CD8-positive, alpha-beta memory T cell (primary cell): Measurements from ENCODE around the gene LPIN1. TPM values are rescaled to one million over a fixed set of nuclear protein-coding genes. Genes with fewer than 3 reads are reported as not detected.

ENCODE experiments used
- CTCF ChIA-PET: fragments of 350-600 bp; sonication (Branson Sonifier 250); formaldehyde crosslinking; loops from one replicate; lab custom pipeline; 2021; ENCODE audit warnings: antibody characterized with exemption; lab: Charles Lee
- POLR2A ChIA-PET: fragments of 350-600 bp; sonication (Branson Sonifier 250); formaldehyde crosslinking; loops from one replicate; lab custom pipeline; 2021; ENCODE audit warnings: antibody characterized with exemption; lab: Charles Lee
- DNase-seq, 5 donors: peaks; one replicate each; pipeline versions ENCODE4 v3.0.0 to v3.0.0-alpha.2; 2020 to 2022; ENCODE audit warnings: mixed read lengths in 1 of 5
- H3K27ac ChIP-seq: one replicate; pipeline ENCODE4 v1.7.0; 2013; ENCODE audit warnings: low read depth, mild to moderate bottlenecking, low read length, moderate library complexity
- H3K27me3 ChIP-seq: 2 replicates; pipeline ENCODE4 v1.7.0; 2013; ENCODE audit warnings: low read length, mild to moderate bottlenecking; ENCODE audit not compliant: insufficient read depth, poor library complexity, severe bottlenecking
- H3K36me3 ChIP-seq: 2 replicates; pipeline ENCODE4 v1.7.0; 2013; ENCODE audit warnings: mild to moderate bottlenecking, low read length, moderate library complexity; ENCODE audit not compliant: insufficient read depth
- H3K4me1 ChIP-seq: 2 replicates; pipeline ENCODE4 v1.7.0; 2013; ENCODE audit warnings: mild to moderate bottlenecking, low read length, moderate library complexity; ENCODE audit not compliant: insufficient read depth
- H3K4me3 ChIP-seq: 2 replicates; pipeline ENCODE4 v1.7.0; 2013; ENCODE audit warnings: mild to moderate bottlenecking, low read length
- H3K9me3 ChIP-seq: 2 replicates; pipeline ENCODE4 v1.7.0; 2013; ENCODE audit warnings: mild to moderate bottlenecking, low read length
- H3K27ac Mint-ChIP-seq, 8 donors: one replicate each; pipeline ENCODE4 v1.8.0; 2020 to 2021; ENCODE audit warnings: mixed read lengths in 8 of 8, mild to moderate bottlenecking in 6 of 8, inconsistent platforms in 3 of 8, moderate library complexity in 3 of 8
- H3K27me3 Mint-ChIP-seq, 2 donors: one replicate each; pipeline ENCODE4 v1.8.0; 2020 to 2021; ENCODE audit warnings: mixed read lengths in 2 of 2, mild to moderate bottlenecking in 1 of 2, moderate library complexity in 1 of 2
- H3K36me3 Mint-ChIP-seq, 3 donors: one replicate each; pipeline ENCODE4 v1.8.0; 2020 to 2021; ENCODE audit warnings: mixed read lengths in 3 of 3, inconsistent platforms in 1 of 3, mild to moderate bottlenecking in 1 of 3
- H3K4me1 Mint-ChIP-seq, 3 donors: one replicate each; pipeline ENCODE4 v1.8.0; 2020 to 2021; ENCODE audit warnings: mixed read lengths in 3 of 3, inconsistent platforms in 1 of 3, mild to moderate bottlenecking in 1 of 3
- H3K4me3 Mint-ChIP-seq, 7 donors: one replicate each; pipeline ENCODE4 v1.8.0; 2020 to 2021; ENCODE audit warnings: mixed read lengths in 7 of 7, mild to moderate bottlenecking in 6 of 7, moderate library complexity in 4 of 7, inconsistent platforms in 2 of 7
- H3K9me3 Mint-ChIP-seq, 5 donors: one replicate each; pipeline ENCODE4 v1.8.0; 2020 to 2022; ENCODE audit warnings: mixed read lengths in 5 of 5, mild to moderate bottlenecking in 3 of 5, moderate library complexity in 2 of 5, inconsistent platforms in 1 of 5
- polyA plus RNA-seq: library from polyadenylated mRNA; unstranded; fragments of 300-500 nt; fragmentation: Illumina TruSeq; gene quantifications from one replicate; pipeline ENCODE4 v1.2.3, GENCODE V29; 2021
- total RNA-seq, 2 experiments: library from RNA; stranded (reverse); gene quantifications; one replicate each; pipeline ENCODE4 v1.2.3, GENCODE V29; 2021

LPIN1 gene
- total and polyA plus RNA-seq, 3 experiments from 2014 or later: 25.7 to 37.1 (median 34.8) TPM

- H3K27ac Mint-ChIP-seq: no peak overlapping the region
- no peak overlapping the region for H3K4me3 Mint-ChIP-seq
- Histone ChIP-seq H3K27me3 (peaks cover 11% of the 10 kb centered on the region), H3K27ac (no peak overlapping the region), H3K9me3 (no peaks in the 10 kb centered on the region), H3K4me3 (no peak overlapping the region), H3K36me3 (no peaks in the 10 kb centered on the region), H3K4me1 (no peaks in the 10 kb centered on the region)
- H3K36me3 Mint-ChIP-seq: no peaks in the 10 kb centered on the region
- H3K4me1 Mint-ChIP-seq: peaks cover 0 to 5% (median 4%) of the 10 kb centered on the region in 3 donors
- ChIA-PET POLR2A (no interaction called here), CTCF (interaction anchor here (0.8 to 1.7 kb wide), 2 partner anchors 25 to 31 kb away, joined by 3 to 8 read pairs; no protein-coding TSS in a partner anchor)
- peaks cover 21 to 51% of the 10 kb centered on the region in 2 donors for H3K27me3 Mint-ChIP-seq
- H3K9me3 Mint-ChIP-seq: no peaks in the 10 kb centered on the region
- DNase-seq: no peak
Observed at GRCh38 chr2:11718606-11719005, 27.8 kb upstream of the LPIN1 start.

- Mint-ChIP-seq H3K36me3 (no peaks in the 10 kb centered on the region), H3K4me3 (peak overlapping the region in 4 of 7 donors; percentile 10 to 68 (median 36)), H3K9me3 (no peaks in the 10 kb centered on the region), H3K27me3 (peaks cover 21 to 59% of the 10 kb centered on the region in 2 donors), H3K4me1 (peaks cover 0 to 5% (median 4%) of the 10 kb centered on the region in 3 donors), H3K27ac (no peak overlapping the region)
- no peaks in the 10 kb centered on the region for H3K36me3 ChIP-seq
- no peaks in the 10 kb centered on the region for H3K9me3 ChIP-seq
- DNase-seq: no peak
- H3K27me3 ChIP-seq: peaks cover 11% of the 10 kb centered on the region
- H3K4me1 ChIP-seq: no peaks in the 10 kb centered on the region
- ChIA-PET POLR2A (interaction anchor here (0.7 kb wide), 1 partner anchor 12 kb away, joined by 3 read pairs; no protein-coding TSS in a partner anchor), CTCF (interaction anchor here (0.8 to 1.7 kb wide), 3 partner anchors 26 to 60 kb away, joined by 3 to 8 read pairs (median 3); no protein-coding TSS in a partner anchor)
- H3K4me3 ChIP-seq: no peak overlapping the region
- no peak overlapping the region for H3K27ac ChIP-seq
Observed at GRCh38 chr2:11719230-11719977, 27.0 kb upstream of the LPIN1 start.

- H3K27me3 ChIP-seq: peaks cover 11% of the 10 kb centered on the region
- CTCF ChIA-PET: no interaction called here
Observed at GRCh38 chr2:11720752-11721151, 25.7 kb upstream of the LPIN1 start.

GRCh38 chr2:11722292-11723060, 24.0 kb upstream of the LPIN1 start:
- Histone ChIP-seq H3K36me3 (no peaks in the 10 kb centered on the region), H3K27ac (no peak overlapping the region), H3K4me1 (no peaks in the 10 kb centered on the region), H3K27me3 (peaks cover 5% of the 10 kb centered on the region), H3K9me3 (no peaks in the 10 kb centered on the region), H3K4me3 (no peak overlapping the region)
- Mint-ChIP-seq H3K9me3 (no peaks in the 10 kb centered on the region), H3K27ac (no peak overlapping the region), H3K27me3 (peaks cover 15 to 56% of the 10 kb centered on the region in 2 donors), H3K4me3 (no peak overlapping the region), H3K4me1 (peaks cover 0 to 5% (median 4%) of the 10 kb centered on the region in 3 donors), H3K36me3 (no peaks in the 10 kb centered on the region)
- DNase-seq: no peak
- POLR2A ChIA-PET: no interaction called here
- CTCF ChIA-PET: interaction anchor here (0.8 to 2.3 kb wide), 2 partner anchors 30 to 57 kb away, joined by 3 to 5 read pairs; no protein-coding TSS in a partner anchor

More at GRCh38 chr2:11720752-11721151, 25.7 kb upstream of the LPIN1 start:
- POLR2A ChIA-PET: no interaction called here
- Histone ChIP-seq H3K36me3 (no peaks in the 10 kb centered on the region), H3K4me3 (no peak overlapping the region), H3K27ac (no peak overlapping the region), H3K4me1 (no peaks in the 10 kb centered on the region), H3K9me3 (no peaks in the 10 kb centered on the region)
- DNase-seq: no peak
- H3K4me3 Mint-ChIP-seq: no peak overlapping the region
- H3K27ac Mint-ChIP-seq: no peak overlapping the region
- H3K36me3 Mint-ChIP-seq: no peaks in the 10 kb centered on the region
- H3K4me1 Mint-ChIP-seq: peaks cover 0 to 5% (median 4%) of the 10 kb centered on the region in 3 donors
- no peaks in the 10 kb centered on the region for H3K9me3 Mint-ChIP-seq
- H3K27me3 Mint-ChIP-seq: peaks cover 18 to 52% of the 10 kb centered on the region in 2 donors

GRCh38 chr2:11723061-11723371, 23.4 kb upstream of the LPIN1 start:
- Mint-ChIP-seq H3K27me3 (peaks cover 10 to 51% of the 10 kb centered on the region in 2 donors), H3K36me3 (no peaks in the 10 kb centered on the region), H3K9me3 (no peaks in the 10 kb centered on the region), H3K4me3 (no peak overlapping the region), H3K4me1 (peaks cover 0 to 5% (median 4%) of the 10 kb centered on the region in 3 donors), H3K27ac (no peak overlapping the region)
- POLR2A ChIA-PET: no interaction called here
- no peaks in the 10 kb centered on the region for H3K36me3 ChIP-seq
- no peak overlapping the region for H3K4me3 ChIP-seq
- CTCF ChIA-PET: interaction anchor here (2.3 kb wide), 1 partner anchor 56 kb away, joined by 5 read pairs; no protein-coding TSS in a partner anchor
- peaks cover 4% of the 10 kb centered on the region for H3K27me3 ChIP-seq
- no peaks in the 10 kb centered on the region for H3K9me3 ChIP-seq
- H3K4me1 ChIP-seq: no peaks in the 10 kb centered on the region
- H3K27ac ChIP-seq: no peak overlapping the region
- no peak for DNase-seq

- ChIA-PET POLR2A (no interaction called here), CTCF (interaction anchor here (1.3 kb wide), 1 partner anchor 42 kb away, joined by 3 read pairs; no protein-coding TSS in a partner anchor)
- Mint-ChIP-seq H3K27me3 (peaks cover 4 to 46% of the 10 kb centered on the region in 2 donors), H3K4me1 (peaks cover 0 to 4% (median 4%) of the 10 kb centered on the region in 3 donors), H3K27ac (peak overlapping the region in 1 of 8 donors; percentile 45), H3K36me3 (no peaks in the 10 kb centered on the region), H3K4me3 (no peak overlapping the region), H3K9me3 (no peaks in the 10 kb centered on the region)
- H3K36me3 ChIP-seq: no peaks in the 10 kb centered on the region
- H3K9me3 ChIP-seq: no peaks in the 10 kb centered on the region
- H3K27me3 ChIP-seq: no peaks in the 10 kb centered on the region
- H3K4me1 ChIP-seq: no peaks in the 10 kb centered on the region
- no peak overlapping the region for H3K27ac ChIP-seq
- no peak for DNase-seq
- no peak overlapping the region for H3K4me3 ChIP-seq
Observed at GRCh38 chr2:11724151-11724550, 22.3 kb upstream of the LPIN1 start.

GRCh38 chr2:11726384-11726783, 20.0 kb upstream of the LPIN1 start:
- Histone ChIP-seq H3K4me1 (no peaks in the 10 kb centered on the region), H3K36me3 (no peaks in the 10 kb centered on the region), H3K27ac (no peak overlapping the region), H3K9me3 (no peaks in the 10 kb centered on the region), H3K4me3 (no peak overlapping the region), H3K27me3 (no peaks in the 10 kb centered on the region)
- Mint-ChIP-seq H3K4me3 (no peak overlapping the region), H3K27ac (no peak overlapping the region), H3K36me3 (no peaks in the 10 kb centered on the region), H3K27me3 (peaks cover 8 to 38% of the 10 kb centered on the region in 2 donors), H3K4me1 (no peaks in the 10 kb centered on the region), H3K9me3 (no peaks in the 10 kb centered on the region)
- no peak for DNase-seq
- ChIA-PET POLR2A (no interaction called here), CTCF (interaction anchor here (0.9 to 1.3 kb wide), 3 partner anchors 17 to 57 kb away, joined by 3 to 4 read pairs (median 4); no protein-coding TSS in a partner anchor)
